Neural progenitor cell (in vitro differentiated cells): ENCODE results near the gene RARG. TPM values are rescaled to one million over a fixed set of nuclear protein-coding genes. Genes with fewer than 3 reads are reported as not detected.

Experiments
- DNase-seq: peaks from one replicate; pipeline ENCODE4 v3.0.0-alpha.2; 2016; ENCODE audit warnings: low spot score
- H2AFZ ChIP-seq: fragments of 200-600 bp; sonication (generic); replicated peaks from 2 replicates; pipeline ENCODE4 v1.6.1; 2016; ENCODE audit warnings: antibody characterized with exemption
- H3F3A ChIP-seq: fragments of 200-600 bp; sonication (generic); 2 replicates; pipeline ENCODE4 v1.6.1; 2016; ENCODE audit warnings: antibody characterized with exemption, low read depth
- H3K27ac ChIP-seq: fragments of 200-600 bp; sonication (generic); 2 replicates; pipeline ENCODE4 v1.5.1; 2016; ENCODE audit warnings: mild to moderate bottlenecking
- H3K27me3 ChIP-seq: fragments of 200-600 bp; sonication (generic); 2 replicates; pipeline ENCODE4 v1.6.1; 2016; ENCODE audit warnings: mild to moderate bottlenecking, moderate library complexity
- H3K36me3 ChIP-seq: fragments of 200-600 bp; sonication (generic); 2 replicates; pipeline ENCODE4 v1.5.1; 2016
- H3K4me1 ChIP-seq: fragments of 200-600 bp; sonication (generic); 2 replicates; pipeline ENCODE4 v1.6.1; 2016; ENCODE audit warnings: mixed run types
- H3K4me2 ChIP-seq: fragments of 200-600 bp; sonication (generic); 2 replicates; pipeline ENCODE4 v1.6.1; 2016
- H3K4me3 ChIP-seq: fragments of 200-600 bp; sonication (generic); 2 replicates; pipeline ENCODE4 v1.5.1; 2016
- H3K79me2 ChIP-seq: fragments of 200-600 bp; sonication (generic); 2 replicates; pipeline ENCODE4 v1.6.1; 2016; ENCODE audit warnings: low read depth
- H3K9ac ChIP-seq: fragments of 200-600 bp; sonication (generic); 2 replicates; pipeline ENCODE4 v1.6.1; 2016
- H3K9me3 ChIP-seq: fragments of 200-600 bp; sonication (generic); 2 replicates; pipeline ENCODE4 v1.5.1; 2016; ENCODE audit warnings: low read depth
- H4K20me1 ChIP-seq: fragments of 200-600 bp; sonication (generic); 2 replicates; pipeline ENCODE4 v1.6.1; 2016; ENCODE audit warnings: low read depth
- H3K27ac Mint-ChIP-seq: 3 replicates; pipeline ENCODE4 v1.8.0; 2021; ENCODE audit warnings: mixed read lengths
- H3K27me3 Mint-ChIP-seq: 2 replicates; pipeline ENCODE4 v1.8.0; 2022; ENCODE audit warnings: low read depth, mild to moderate bottlenecking, inconsistent platforms, moderate library complexity, mixed read lengths; ENCODE audit not compliant: insufficient read depth
- H3K36me3 Mint-ChIP-seq: 3 replicates; pipeline ENCODE4 v1.8.0; 2021; ENCODE audit warnings: mixed read lengths
- H3K4me1 Mint-ChIP-seq: 3 replicates; pipeline ENCODE4 v1.8.0; 2021; ENCODE audit warnings: mixed read lengths
- H3K4me3 Mint-ChIP-seq: 3 replicates; pipeline ENCODE4 v1.8.0; 2021; ENCODE audit warnings: mild to moderate bottlenecking, moderate library complexity, mixed read lengths
- H3K9me3 Mint-ChIP-seq: 3 replicates; pipeline ENCODE4 v1.8.0; 2020; ENCODE audit warnings: mixed read lengths
- CTCF ChIP-seq: fragments of 200-600 bp; sonication (generic); IDR thresholded peaks from 2 replicates; pipeline ENCODE4 v1.5.1; 2017; ENCODE audit warnings: antibody characterized with exemption, mild to moderate bottlenecking
- EZH2 ChIP-seq: fragments of 200-600 bp; sonication (generic); IDR thresholded peaks from 2 replicates; pipeline ENCODE4 v1.6.1; 2017; ENCODE audit warnings: antibody characterized with exemption, mild to moderate bottlenecking, moderate library complexity
- EZH2phosphoT487 ChIP-seq: fragments of 200-600 bp; sonication (generic); IDR thresholded peaks from 2 replicates; pipeline ENCODE4 v1.6.1; 2017; ENCODE audit warnings: antibody characterized with exemption
- total RNA-seq: library from RNA; depleted of rRNA; stranded (reverse); fragments of >200 nt; gene quantifications from 2 replicates; pipeline ENCODE4 v1.2.3, GENCODE V29; 2015; ENCODE audit warnings: low replicate concordance

RARG gene
- total RNA-seq, 1 donor from 2014 or later, result 17.0 TPM

GRCh38 chr12:53222170-53222721 lies 9.8 kb downstream of the RARG start:
- Histone ChIP-seq H3K9ac (no peak overlapping the region), H3K27ac (peak overlapping the region; percentile 16), H3K27me3 (peaks cover 16% of the 10 kb centered on the region), H3K4me3 (peak overlapping the region; percentile 51), H3K79me2 (peaks cover 26% of the 10 kb centered on the region), H3K4me1 (peaks cover 65% of the 10 kb centered on the region), H3K36me3 (no peaks in the 10 kb centered on the region), H3K4me2 (peak overlapping the region; percentile 77), H4K20me1 (no peaks in the 10 kb centered on the region), H3F3A (peaks cover 79% of the 10 kb centered on the region), H3K9me3 (no peaks in the 10 kb centered on the region), H2AFZ (no peak overlapping the region)
- no peaks in the 10 kb centered on the region for H3K9me3 Mint-ChIP-seq
- H3K27ac Mint-ChIP-seq, result no peak overlapping the region
- H3K36me3 Mint-ChIP-seq, result peaks cover 2% of the 10 kb centered on the region
- H3K4me3 Mint-ChIP-seq, result peak overlapping the region; percentile 77
- H3K4me1 Mint-ChIP-seq, result peaks cover 61% of the 10 kb centered on the region
- peak; percentile 40 for DNase-seq
- TF ChIP-seq EZH2phosphoT487, result no peak
- TF ChIP-seq CTCF, result no peak
- no peak for TF ChIP-seq EZH2
- peaks cover 31% of the 10 kb centered on the region for H3K27me3 Mint-ChIP-seq

GRCh38 chr12:53221203-53222080 lies 10.6 kb downstream of the RARG start:
- Histone ChIP-seq H3K27ac (peak overlapping the region; percentile 87), H3K4me2 (peak overlapping the region; percentile 77), H3K79me2 (peaks cover 34% of the 10 kb centered on the region), H3K36me3 (no peaks in the 10 kb centered on the region), H4K20me1 (no peaks in the 10 kb centered on the region), H2AFZ (peak overlapping the region; percentile 40), H3K4me3 (peak overlapping the region; percentile 51), H3F3A (peaks cover 81% of the 10 kb centered on the region), H3K9ac (no peak overlapping the region), H3K9me3 (no peaks in the 10 kb centered on the region), H3K4me1 (peaks cover 73% of the 10 kb centered on the region), H3K27me3 (peaks cover 16% of the 10 kb centered on the region)
- Mint-ChIP-seq H3K9me3 (no peaks in the 10 kb centered on the region), H3K27me3 (peaks cover 33% of the 10 kb centered on the region), H3K4me1 (peaks cover 65% of the 10 kb centered on the region), H3K27ac (peak overlapping the region; percentile 15), H3K36me3 (no peaks in the 10 kb centered on the region), H3K4me3 (peak overlapping the region; percentile 91)
- TF ChIP-seq CTCF (peak; percentile 56), EZH2 (no peak)
- DNase-seq, result peak; percentile 94

- no peaks in the 10 kb centered on the region for H3K36me3 ChIP-seq
- DNase-seq, result peak; percentile 98
- peak overlapping the region; percentile 40 for H2AFZ ChIP-seq
- H3K9me3 ChIP-seq, result no peaks in the 10 kb centered on the region
- H3K27ac ChIP-seq, result peak overlapping the region; percentile 87
- H3K27me3 ChIP-seq, result peaks cover 16% of the 10 kb centered on the region
- peaks cover 65% of the 10 kb centered on the region for H3K4me1 Mint-ChIP-seq
- H3K4me3 ChIP-seq, result peak overlapping the region; percentile 51
- peak overlapping the region; percentile 15 for H3K27ac Mint-ChIP-seq
- TF ChIP-seq EZH2phosphoT487 (no peak), EZH2 (no peak), CTCF (no peak)
- no peaks in the 10 kb centered on the region for H3K9me3 Mint-ChIP-seq
- peak overlapping the region; percentile 91 for H3K4me3 Mint-ChIP-seq
- H3F3A ChIP-seq, result peaks cover 87% of the 10 kb centered on the region
- peaks cover 74% of the 10 kb centered on the region for H3K4me1 ChIP-seq
- no peaks in the 10 kb centered on the region for H3K36me3 Mint-ChIP-seq
- H3K27me3 Mint-ChIP-seq, result peaks cover 38% of the 10 kb centered on the region
- H3K9ac ChIP-seq, result no peak overlapping the region
- peaks cover 4% of the 10 kb centered on the region for H4K20me1 ChIP-seq
- H3K79me2 ChIP-seq, result peaks cover 41% of the 10 kb centered on the region
- H3K4me2 ChIP-seq, result peak overlapping the region; percentile 77
Observed at GRCh38 chr12:53220694-53221202, 11.3 kb downstream of the RARG start.
